Measurements from ENCODE around the gene ZC3HAV1L.

- TF ChIP-seq L3MBTL2 (conservative IDR thresholded peaks at IDR 0.05) (no peak), SUZ12 (IDR thresholded peaks at IDR 0.05) (no peak), NFRKB (IDR thresholded peaks at IDR 0.05) (no peak), FOXK2 (IDR thresholded peaks at IDR 0.05) (no peak), BHLHE40 (IDR thresholded peaks at IDR 0.05; ENCODE audit: borderline replicate concordance) (no peak), ARNT (IDR thresholded peaks at IDR 0.05) (no peak), ZNF384 (IDR thresholded peaks at IDR 0.05) (no peak), ELF4 (IDR thresholded peaks at IDR 0.05) (no peak), HDGF (IDR thresholded peaks at IDR 0.05; ENCODE audit: borderline replicate concordance) (no peak)
- TF ChIP-seq, protein P1, sequence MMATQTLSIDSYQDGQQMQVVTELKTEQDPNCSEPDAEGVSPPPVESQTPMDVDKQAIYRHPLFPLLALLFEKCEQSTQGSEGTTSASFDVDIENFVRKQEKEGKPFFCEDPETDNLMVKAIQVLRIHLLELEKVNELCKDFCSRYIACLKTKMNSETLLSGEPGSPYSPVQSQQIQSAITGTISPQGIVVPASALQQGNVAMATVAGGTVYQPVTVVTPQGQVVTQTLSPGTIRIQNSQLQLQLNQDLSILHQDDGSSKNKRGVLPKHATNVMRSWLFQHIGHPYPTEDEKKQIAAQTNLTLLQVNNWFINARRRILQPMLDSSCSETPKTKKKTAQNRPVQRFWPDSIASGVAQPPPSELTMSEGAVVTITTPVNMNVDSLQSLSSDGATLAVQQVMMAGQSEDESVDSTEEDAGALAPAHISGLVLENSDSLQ (IDR thresholded peaks at IDR 0.05) = no peak
Observed at GRCh38 chr7:139058943-139059342, 23.1 kb upstream of the ZC3HAV1L start.
